A549 (cell line): ENCODE data around the gene PARVB. TPM values are rescaled to one million over a fixed set of nuclear protein-coding genes. Genes with fewer than 3 reads are reported as not detected.

Experiments used
- ATAC-seq, 2 experiments: fragments of 200-7000 bp in 1 of 2; fragments of >200 bp in 1 of 2; cut with Nextera tagmentation in 1 of 2; cut with Tn5 transposase in 1 of 2; 3 replicates each; pipeline versions ENCODE4 v1.8.0 to v1.9.1; 2018 to 2020; ENCODE audit warnings: mild to moderate bottlenecking in 1 of 2, moderate library complexity in 1 of 2
- CTCF ChIA-PET: fragments of 300-600 bp; sonication (Branson Sonifier 250); formaldehyde crosslinking; extraction: SDS; loops from one replicate; lab custom pipeline; 2021; ENCODE audit warnings: antibody characterized with exemption, inconsistent platforms; lab: Yijun Ruan, JAX
- POLR2A ChIA-PET: fragments of 350-600 bp; formaldehyde crosslinking; extraction: SDS; loops from one replicate; lab custom pipeline; 2021; ENCODE audit warnings: antibody characterized with exemption, inconsistent platforms; lab: Yijun Ruan, JAX
- DNase-seq, 2 experiments: peaks; one replicate each; pipeline versions ENCODE4 v3.0.0 to v3.0.0-alpha.2; 2011 to 2016; ENCODE audit warnings: low read depth in 1 of 2, low spot score in 1 of 2
- FAIRE-seq: peaks from 2 replicates; lab custom pipeline; 2011; peaks lifted over from hg19 to GRCh38; lab: Jason Lieb, UNC
- H3K27ac ChIP-seq, 2 experiments: fragments of >200 bp; sonication (Bioruptor Twin); formaldehyde crosslinking; 3 replicates each; pipeline ENCODE4 v1.5.1; 2016 to 2017
- H3K4me1 ChIP-seq: fragments of >200 bp; sonication (Bioruptor Twin); formaldehyde crosslinking; 3 replicates; pipeline ENCODE4 v1.6.1; 2016
- H3K4me2 ChIP-seq: fragments of >200 bp; sonication (Bioruptor Twin); formaldehyde crosslinking; 3 replicates; pipeline ENCODE4 v1.6.1; 2016
- H3K4me3 ChIP-seq: fragments of >200 bp; sonication (Bioruptor Twin); formaldehyde crosslinking; 3 replicates; pipeline ENCODE4 v1.5.1; 2016
- H3K9me3 ChIP-seq: fragments of >200 bp; sonication (Bioruptor Twin); formaldehyde crosslinking; 3 replicates; pipeline ENCODE4 v1.6.1; 2016
- BCL3 ChIP-seq: fragments of >200 bp; sonication (Bioruptor Twin); formaldehyde crosslinking; IDR thresholded peaks from 3 replicates; pipeline ENCODE4 v1.6.1; 2016
- BHLHE40 ChIP-seq: IDR thresholded peaks from 2 replicates; pipeline ENCODE4 v1.6.1; 2012; ENCODE audit warnings: low read depth, low read length, inconsistent platforms
- CBX2 ChIP-seq: fragments of 200-600 bp; sonication (generic); IDR thresholded peaks from 2 replicates; pipeline ENCODE4 v1.6.1; 2016; ENCODE audit warnings: low read depth, mild to moderate bottlenecking, borderline replicate concordance
- CBX8 ChIP-seq: fragments of 200-600 bp; sonication (generic); IDR thresholded peaks from 2 replicates; pipeline ENCODE4 v1.6.1; 2016
- CHD2 ChIP-seq: fragments of 150-350 bp; IDR thresholded peaks from 2 replicates; pipeline ENCODE4 v1.6.1; 2014; ENCODE audit warnings: low read length; ENCODE audit not compliant: partially characterized antibody
- EHMT2 ChIP-seq: fragments of 200-600 bp; sonication (generic); IDR thresholded peaks from 2 replicates; pipeline ENCODE4 v1.6.1; 2016; ENCODE audit warnings: antibody characterized with exemption, low read depth, mild to moderate bottlenecking, moderate library complexity
- EP300 ChIP-seq, 2 experiments: fragments of >200 bp; sonication (Bioruptor Twin); formaldehyde crosslinking; IDR thresholded peaks; 2 replicates in 1 of 2; 3 replicates in 1 of 2; pipeline ENCODE4 v1.6.1; 2016 to 2017
- ESRRA ChIP-seq: fragments of 150-350 bp; IDR thresholded peaks from 2 replicates; pipeline ENCODE4 v1.6.1; 2014; ENCODE audit warnings: mild to moderate bottlenecking, low read length, borderline replicate concordance
- FOSB ChIP-seq: fragments of 250-450 bp; sonication (Bioruptor Pico); IDR thresholded peaks from 2 replicates; pipeline ENCODE4 v1.5.0; 2020; ENCODE audit warnings: mild to moderate bottlenecking, moderate library complexity
- FOSL2 ChIP-seq, 2 experiments: fragments of 450-650 bp in 1 of 2; fragments of >200 bp in 1 of 2; sonication (Bioruptor Twin) in 1 of 2; formaldehyde crosslinking; IDR thresholded peaks; 2 replicates each; pipeline versions ENCODE4 v1.5.0 to v1.6.1; 2016 to 2020; ENCODE audit warnings: mild to moderate bottlenecking in 1 of 2, moderate library complexity in 1 of 2
- GATA3 ChIP-seq: IDR thresholded peaks from 2 replicates; pipeline ENCODE4 v1.6.1; 2012; ENCODE audit warnings: borderline replicate concordance
- HDAC2 ChIP-seq: fragments of 200-600 bp; sonication (generic); IDR thresholded peaks from 2 replicates; pipeline ENCODE4 v1.6.1; 2016
- HES2 ChIP-seq: fragments of >200 bp; sonication (Bioruptor Twin); formaldehyde crosslinking; IDR thresholded peaks from 2 replicates; pipeline ENCODE4 v1.6.1; 2016
- HEYL ChIP-seq: fragments of 250-450 bp; sonication (Bioruptor Pico); IDR thresholded peaks from 2 replicates; pipeline ENCODE4 v1.8.0; 2021; ENCODE audit warnings: mild to moderate bottlenecking, moderate library complexity
- HOXB13 ChIP-seq: fragments of 250-450 bp; sonication (Bioruptor Pico); IDR thresholded peaks from 2 replicates; pipeline ENCODE4 v1.5.0; 2020; ENCODE audit warnings: low read depth, mild to moderate bottlenecking, moderate library complexity
- HOXB5 ChIP-seq: fragments of 250-450 bp; sonication (Bioruptor Pico); IDR thresholded peaks from 2 replicates; pipeline ENCODE4 v1.5.0; 2020; ENCODE audit warnings: mild to moderate bottlenecking, moderate library complexity
- KDM1A ChIP-seq: fragments of 200-600 bp; sonication (generic); IDR thresholded peaks from 2 replicates; pipeline ENCODE4 v1.6.1; 2016; ENCODE audit warnings: low read depth, mild to moderate bottlenecking
- KDM5A ChIP-seq: fragments of 200-600 bp; sonication (generic); IDR thresholded peaks from 2 replicates; pipeline ENCODE4 v1.6.1; 2016; ENCODE audit warnings: antibody characterized with exemption, mild to moderate bottlenecking
- MAZ ChIP-seq: fragments of 150-350 bp; IDR thresholded peaks from 2 replicates; pipeline ENCODE4 v1.6.1; 2014; ENCODE audit warnings: antibody characterized with exemption, low read depth, low read length, borderline replicate concordance
- MYC ChIP-seq: IDR thresholded peaks from 2 replicates; pipeline ENCODE4 v1.6.1; 2012; ENCODE audit warnings: mild to moderate bottlenecking, inconsistent platforms, low read length, improper control_type of control experiment, borderline replicate concordance
- NFE2L2 ChIP-seq: fragments of 150-350 bp; conservative IDR thresholded peaks from 2 replicates; pipeline ENCODE4 v1.6.1; 2014; ENCODE audit warnings: low read length
- PHF8 ChIP-seq: fragments of 200-600 bp; sonication (generic); IDR thresholded peaks from 2 replicates; pipeline ENCODE4 v1.6.1; 2016; ENCODE audit warnings: low read depth, mild to moderate bottlenecking, antibody characterized with exemption, moderate library complexity, borderline replicate concordance
- POLR2A ChIP-seq: IDR thresholded peaks from 2 replicates; pipeline ENCODE4 v1.6.1; 2012; ENCODE audit warnings: mild to moderate bottlenecking, low read length
- RCOR1 ChIP-seq: fragments of 150-350 bp; IDR thresholded peaks from 2 replicates; pipeline ENCODE4 v1.6.1; 2014; ENCODE audit warnings: antibody characterized with exemption, low read length, low read depth
- RNF2 ChIP-seq: fragments of 200-600 bp; sonication (generic); IDR thresholded peaks from 2 replicates; pipeline ENCODE4 v1.6.1; 2016; ENCODE audit warnings: low read depth, mild to moderate bottlenecking, antibody characterized with exemption, moderate library complexity, borderline replicate concordance
- SREBF2 ChIP-seq: fragments of 450-650 bp; IDR thresholded peaks from 2 replicates; pipeline ENCODE4 v1.6.1; 2014; ENCODE audit warnings: mild to moderate bottlenecking, moderate library complexity
- TP53 ChIP-seq: fragments of 250-450 bp; sonication (Bioruptor Pico); IDR thresholded peaks from 2 replicates; pipeline ENCODE4 v1.5.0; 2021; ENCODE audit warnings: mild to moderate bottlenecking, moderate library complexity
- ZFP36 ChIP-seq: fragments of 450-650 bp; IDR thresholded peaks from 2 replicates; pipeline ENCODE4 v1.6.1; 2014; ENCODE audit warnings: borderline replicate concordance; ENCODE audit not compliant: partially characterized antibody
- ZNF302 ChIP-seq: fragments of 250-450 bp; sonication (Bioruptor Pico); IDR thresholded peaks from 2 replicates; pipeline ENCODE4 v1.9.0; 2021; ENCODE audit warnings: inconsistent platforms, mild to moderate bottlenecking, moderate library complexity
- ZSCAN20 ChIP-seq: fragments of 250-450 bp; sonication (Bioruptor Pico); IDR thresholded peaks from 2 replicates; pipeline ENCODE4 v1.8.0; 2022; ENCODE audit warnings: mild to moderate bottlenecking, moderate library complexity
- WGBS: methylation state at CpG from one replicate; pipeline ENCODE4 v1.1.6; 2017; ENCODE audit errors: missing lambda C conversion rate; 5-methylcytosine and 5-hydroxymethylcytosine counted together
- polyA plus RNA-seq, 4 experiments: library from polyadenylated mRNA; depleted of rRNA in 3 of 4; stranded (reverse); fragments of >200 nt; fragmentation: RNase III in 1 of 4; extraction: RNeasy Plus Mini Kit Qiagen cat#74134 plus additional on column Dnase treatment in 1 of 4; gene quantifications; 2 replicates in 3 of 4; 3 replicates in 1 of 4; pipeline ENCODE4 v1.2.3, GENCODE V29; 2011 to 2017

PARVB gene
- polyA plus RNA-seq, 2 of the 4 experiments (the other 2 are of a cell fraction): 28.3 to 33.5 TPM

GRCh38 chr22:44214187-44214586 is 190.1 kb downstream of the PARVB start (continued):
- no peak for TF ChIP-seq ESRRA
- TF ChIP-seq CHD2: no peak
- TF ChIP-seq, all 56 proteins: peak for 0

GRCh38 chr22:44214764-44215163 is 190.7 kb downstream of the PARVB start:
- no peaks in the 10 kb centered on the region for H3K4me1 ChIP-seq
- DNase-seq (no peak), FAIRE-seq (no peak), ATAC-seq (no peak)
- TF ChIP-seq TP53 (CRISPR knock-in tag) (no peak), SREBF2 (no peak), KDM5A (no peak), HOXB5 (CRISPR knock-in tag) (no peak), ZNF302 (CRISPR knock-in tag) (no peak)
- ChIA-PET CTCF (no interaction called here), POLR2A (no interaction called here)
- no peak overlapping the region for H3K4me3 ChIP-seq
- 15% methylated on average over 6 of the region's 6 CpGs for WGBS
- H3K4me2 ChIP-seq: no peak overlapping the region
- H3K27ac ChIP-seq: no peak overlapping the region
- H3K9me3 ChIP-seq: no peaks in the 10 kb centered on the region; the same call in 2 of the 3 replicates

DNA sequence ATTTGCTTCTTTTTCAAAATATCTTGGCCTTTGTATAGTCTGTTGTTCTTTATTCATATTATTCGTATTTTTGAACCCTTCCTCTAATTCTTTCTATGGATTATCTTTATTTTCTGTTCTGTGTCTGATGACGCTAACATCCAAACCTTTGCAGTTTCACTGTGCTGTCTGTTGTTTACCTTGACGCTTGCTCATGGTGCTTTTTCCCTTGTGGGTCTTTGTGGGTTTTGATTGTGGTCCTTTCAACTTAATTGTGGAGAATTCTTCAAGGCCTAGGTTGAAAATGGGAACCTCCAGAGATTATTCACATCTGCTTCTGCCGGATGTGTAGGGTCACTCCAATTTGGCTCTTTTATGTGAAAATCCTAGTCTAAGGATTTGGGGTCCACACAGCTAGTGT is 191.2 kb downstream of the PARVB start:
- Histone ChIP-seq H3K27ac (no peak overlapping the region), H3K4me1 (no peaks in the 10 kb centered on the region), H3K9me3 (no peaks in the 10 kb centered on the region), H3K4me2 (no peak overlapping the region), H3K4me3 (no peak overlapping the region)
- CTCF ChIA-PET: no interaction called here
- ATAC-seq (no peak), DNase-seq (no peak), FAIRE-seq (no peak)
- POLR2A ChIA-PET: no interaction called here
- 49% methylated on average over 3 of the region's 4 CpGs for WGBS
- no peak for TF ChIP-seq RCOR1
- no peak for TF ChIP-seq ZSCAN20 (CRISPR knock-in tag)
- no peak for TF ChIP-seq KDM5A
- no peak for TF ChIP-seq NFE2L2
- no peak for TF ChIP-seq HEYL (CRISPR knock-in tag)
- no peak for TF ChIP-seq SREBF2
- TF ChIP-seq ZNF302 (CRISPR knock-in tag): no peak
- TF ChIP-seq FOSB (CRISPR knock-in tag): no peak
- TF ChIP-seq HES2: no peak
- no peak for TF ChIP-seq HOXB5 (CRISPR knock-in tag)
- no peak for TF ChIP-seq ZFP36
- TF ChIP-seq POLR2A: no peak
- no peak for TF ChIP-seq RNF2
- no peak for TF ChIP-seq EHMT2
- no peak for TF ChIP-seq KDM1A
- TF ChIP-seq EP300 (IDR thresholded peaks at IDR 0.05): no peak
- no peak for TF ChIP-seq CBX2
- no peak for TF ChIP-seq PHF8
- TF ChIP-seq HOXB13 (CRISPR knock-in tag): no peak
- no peak for TF ChIP-seq BCL3

DNA sequence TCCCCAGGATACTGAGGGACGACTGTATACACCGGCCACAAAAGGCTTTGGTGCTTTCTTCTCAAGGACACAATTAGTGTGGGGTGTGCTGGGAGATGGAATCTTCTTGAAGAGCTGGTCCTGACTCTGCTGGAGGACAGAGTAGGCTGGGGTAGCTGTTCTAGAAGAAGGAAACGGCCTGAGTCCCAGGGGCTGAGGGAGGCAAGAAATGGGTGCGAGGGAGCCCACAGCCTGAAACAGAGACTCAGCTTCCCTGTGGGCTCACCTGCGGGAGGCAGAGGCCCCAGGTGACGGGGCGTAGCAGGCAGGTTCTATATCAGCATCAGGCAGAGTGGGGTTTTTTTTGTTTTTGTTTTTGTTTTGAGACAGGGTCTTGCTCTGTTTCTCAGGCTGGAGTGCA is 193.2 kb downstream of the PARVB start:
- ChIA-PET CTCF (interaction anchor here (1.5 kb wide), 1 partner anchor 406 kb away, joined by 5 read pairs; no protein-coding TSS in a partner anchor), POLR2A (no interaction called here)

More for the DNA sequence above, 193.2 kb downstream of the PARVB start:
- FAIRE-seq (no peak), DNase-seq (no peak), ATAC-seq (no peak)
- Histone ChIP-seq H3K4me1 (no peaks in the 10 kb centered on the region), H3K27ac (no peak overlapping the region), H3K4me3 (no peak overlapping the region), H3K4me2 (no peak overlapping the region), H3K9me3 (no peaks in the 10 kb centered on the region)
- TF ChIP-seq HOXB13 (CRISPR knock-in tag) (no peak), GATA3 (no peak), MAZ (no peak), BHLHE40 (no peak), CBX8 (no peak), MYC (no peak), FOSL2 (IDR thresholded peaks at IDR 0.05) (no peak), FOSL2 (CRISPR knock-in tag; IDR thresholded peaks at IDR 0.05) (no peak), HOXB5 (CRISPR knock-in tag) (no peak), HDAC2 (no peak)
- WGBS: 70% methylated on average over 7 of the region's 7 CpGs
